ENCODE data around the gene GUCA2A. TPM values are rescaled to one million over a fixed set of nuclear protein-coding genes. Genes with fewer than 3 reads are reported as not detected.

GUCA2A gene
- total and polyA plus RNA-seq, 2 of the 8 experiments (the other 6 are each of a cell fraction or from before 2014, with no cell fraction given) = not detected

- H3K9ac ChIP-seq (replicated peaks in 1 of 4; ENCODE audit: extremely low read depth in 1 of 4, low read depth in 3 of 4, low read length in 3 of 4) = no peak overlapping the region
- DNase-seq (ENCODE audit: low read depth in 1 of 2, low spot score in 2 of 2) (no peak), FAIRE-seq (no peak)
- no peaks in the 10 kb centered on the region for H3K79me1 ChIP-seq (ENCODE audit: low read depth, low read length)
- H2BK120ac ChIP-seq (replicated peaks; ENCODE audit: low read depth, low read length) = no peak overlapping the region
- CTCF ChIA-PET (ENCODE audit: partially characterized antibody) = no interaction called here
- no peaks in the 10 kb centered on the region for H3K27me3 ChIP-seq (replicated peaks in 1 of 4; ENCODE audit: control insufficient read depth in 3 of 4, extremely low read depth in 1 of 4, insufficient read depth in 3 of 4, low read length in 3 of 4)
- H4K8ac ChIP-seq (ENCODE audit: extremely low read depth, insufficient read depth, low read length) = no peak overlapping the region
- no peaks in the 10 kb centered on the region for H3K4me1 ChIP-seq (replicated peaks in 1 of 4; ENCODE audit: control insufficient read depth in 3 of 4, insufficient read depth in 4 of 4, low read length in 3 of 4)
- H2BK15ac ChIP-seq (ENCODE audit: low read length) = no peak overlapping the region
- TF ChIP-seq SP4 (IDR thresholded peaks at IDR 0.05; ENCODE audit: low read length) (no peak), TEAD4 (IDR thresholded peaks at IDR 0.05; ENCODE audit: low read depth, low read length) (no peak)
- no peak overlapping the region for H3K23ac ChIP-seq (ENCODE audit: insufficient read length)
- no peak overlapping the region for H2AK5ac ChIP-seq (ENCODE audit: low read depth, low read length)
- H4K91ac ChIP-seq (replicated peaks; ENCODE audit: insufficient read length, low read length) = no peak overlapping the region
- H3K36me3 ChIP-seq (ENCODE audit: control insufficient read depth in 2 of 4, insufficient read depth in 4 of 4, low read length in 3 of 4) = peaks cover 0 to 20% (median 10%) of the 10 kb centered on the region in 4 experiments; a peak in 6 of 8 replicates
- no peaks in the 10 kb centered on the region for H3K79me2 ChIP-seq (ENCODE audit: control insufficient read depth in 1 of 2, insufficient read depth in 2 of 2, low read length in 2 of 2)
- WGBS, 2 experiments (ENCODE audit: extremely low coverage in 1 of 2, insufficient coverage in 1 of 2, insufficient read length in 1 of 2, insufficient replicate concordance in 2 of 2, low coverage in 1 of 2, low lambda C conversion rate in 2 of 2, missing lambda C conversion rate in 1 of 2) = 93% methylated on average over 3 of the region's 7 CpGs; no CpG with 5 or more reads in 1 of the 2 experiments
- no peak overlapping the region for H3K4ac ChIP-seq (replicated peaks; ENCODE audit: insufficient read length, low read depth, low read length)
- no peak overlapping the region for H2AFZ ChIP-seq (ENCODE audit: low read length)
- H3K23me2 ChIP-seq (ENCODE audit: low read depth, low read length) = no peaks in the 10 kb centered on the region; the same call in 1 of the 2 replicates
- H2BK5ac ChIP-seq (ENCODE audit: low read depth, low read length) = no peak overlapping the region
- H2BK12ac ChIP-seq (ENCODE audit: low read depth, low read length) = no peak overlapping the region
- no peak overlapping the region for H3K14ac ChIP-seq (ENCODE audit: insufficient read length)
- H3K18ac ChIP-seq (ENCODE audit: extremely low read depth, low read length) = no peak overlapping the region
- no peaks in the 10 kb centered on the region for H4K20me1 ChIP-seq (replicated peaks in 1 of 2; ENCODE audit: control insufficient read depth in 1 of 2, insufficient read depth in 2 of 2, low read length in 2 of 2)
- POLR2A ChIA-PET (ENCODE audit: partially characterized antibody) = no interaction called here
- no peak overlapping the region for H3K56ac ChIP-seq (replicated peaks; ENCODE audit: insufficient read length, low read depth, low read length)
- H3K9me3 ChIP-seq (ENCODE audit: insufficient read depth in 2 of 2, low read depth in 1 of 2, low read length in 1 of 2) = no peaks in the 10 kb centered on the region
- H2BK20ac ChIP-seq (ENCODE audit: low read length) = no peak overlapping the region
- no peak overlapping the region for H3K4me3 ChIP-seq (ENCODE audit: extremely low read depth in 1 of 4, insufficient read depth in 2 of 4, low read depth in 3 of 4, low read length in 4 of 4)
- H3K27ac ChIP-seq (ENCODE audit: low read depth, low read length) = no peak overlapping the region
- no peak overlapping the region for H3K4me2 ChIP-seq (ENCODE audit: insufficient read depth in 1 of 2, low read depth in 2 of 2, low read length in 2 of 2)
- H4K5ac ChIP-seq (ENCODE audit: insufficient read length, low read depth, low read length) = no peak overlapping the region
These were observed 18.8 kb upstream of the GUCA2A start for GRCh38 chr1:42183210-42183956.

Data from H1 (cell line).